Limb (tissue), 2 donors: ENCODE measurements around the gene SDR42E1.

ENCODE experiments used
- DNase-seq, 2 donors: peaks; one replicate each; pipeline ENCODE4 v3.0.0-alpha.2; 2016; ENCODE audit errors: extremely low spot score in 2 of 2

SDR42E1 gene

GRCh38 chr16:81940781-81941560, 70.3 kb downstream of the SDR42E1 start:
- peak in 1 of 2 donors; percentile 74 for DNase-seq

DNA sequence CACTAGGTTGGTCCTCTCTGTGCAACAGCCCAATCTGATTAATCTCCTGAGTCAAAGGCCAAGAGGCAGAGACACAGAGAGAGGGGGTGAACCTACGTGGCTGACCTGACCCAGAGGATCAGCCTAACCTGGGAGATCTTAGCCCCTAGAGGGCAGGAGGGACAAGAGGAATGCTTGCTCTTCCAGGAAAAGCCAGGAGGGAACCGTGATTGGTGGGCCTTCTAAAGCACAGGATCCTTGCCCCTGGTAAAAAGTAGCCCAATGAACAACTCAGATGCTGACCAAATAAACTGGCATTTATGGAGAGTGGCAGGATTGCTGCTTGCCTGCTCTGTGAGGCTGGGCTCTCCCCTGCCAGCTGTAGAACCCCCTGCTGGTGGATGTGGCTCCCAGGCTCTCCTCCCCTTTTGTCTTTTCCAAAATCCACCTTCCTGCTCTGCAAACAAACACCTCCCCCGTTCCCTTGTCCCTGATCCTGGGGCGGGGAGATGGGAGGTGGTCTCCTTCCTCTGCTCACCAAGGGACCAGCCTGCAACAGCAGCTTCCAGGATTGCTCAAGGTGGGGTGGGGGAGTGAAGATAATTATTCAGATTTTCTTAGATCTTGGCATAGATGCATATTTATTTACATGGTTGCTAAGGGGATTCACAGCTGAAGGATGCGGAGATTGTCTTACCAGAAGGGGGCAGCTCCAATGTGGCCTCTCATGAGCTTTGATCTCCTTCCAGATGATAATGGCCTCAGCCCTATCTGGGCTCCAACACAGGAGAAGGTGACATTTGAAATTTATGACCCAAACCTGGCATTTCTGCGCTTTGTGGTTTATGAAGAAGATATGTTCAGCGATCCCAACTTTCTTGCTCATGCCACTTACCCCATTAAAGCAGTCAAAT, 71.9 kb downstream of the SDR42E1 start:
- DNase-seq, result no peak
